ENCODE results near the gene L2HGDH. TPM values are rescaled to one million over a fixed set of nuclear protein-coding genes. Genes with fewer than 3 reads are reported as not detected.

Gene L2HGDH
- polyA plus RNA-seq, 1 of the 3 experiments (the other 2 are of a cell fraction) = 8.4 TPM

GRCh38 chr14:50357753-50358395 lies 45.8 kb upstream of the L2HGDH start:
- Histone ChIP-seq H3K9me3 (no peaks in the 10 kb centered on the region), H3F3A (replicated peaks; ENCODE audit: insufficient read depth) (no peaks in the 10 kb centered on the region), H3K9ac (no peak overlapping the region), H3K27ac (ENCODE audit: low read depth in 2 of 2, low read length in 1 of 2) (no peak overlapping the region), H3K9me2 (no peaks in the 10 kb centered on the region), H3K4me2 (no peak overlapping the region), H3K27me3 (ENCODE audit: insufficient read depth) (no peaks in the 10 kb centered on the region), H2AFZ (ENCODE audit: low read depth) (no peak overlapping the region), H3K4me3 (ENCODE audit: low read depth in 2 of 2, low read length in 1 of 2) (no peak overlapping the region), H4K20me1 (ENCODE audit: insufficient read depth) (no peaks in the 10 kb centered on the region), H3K4me1 (ENCODE audit: control insufficient read depth in 1 of 2, insufficient read depth in 2 of 2, low read depth in 1 of 2, low read length in 1 of 2) (no peaks in the 10 kb centered on the region; a peak in 1 of 4 replicates), H3K36me3 (replicated peaks in 1 of 2; ENCODE audit: control insufficient read depth in 1 of 2, insufficient read depth in 2 of 2, low read length in 1 of 2) (peaks cover 0 to 3% of the 10 kb centered on the region in 2 experiments), H3K79me2 (ENCODE audit: insufficient read depth) (no peaks in the 10 kb centered on the region)
- 89% methylated on average over 4 of the region's 4 CpGs for WGBS (ENCODE audit: low lambda C conversion rate)
- no peak for DNase-seq
- TF ChIP-seq GATA2 (CRISPR knock-in tag; IDR thresholded peaks at IDR 0.05) = no peak
- TF ChIP-seq RXRA (IDR thresholded peaks at IDR 0.05; ENCODE audit: borderline replicate concordance, low read depth) = no peak
- no peak for TF ChIP-seq CTCF (IDR thresholded peaks at IDR 0.05)
- TF ChIP-seq NRF1 (IDR thresholded peaks at IDR 0.05; ENCODE audit: low read depth, low read length) = no peak
- TF ChIP-seq FOXJ3 (CRISPR knock-in tag; IDR thresholded peaks at IDR 0.05) = no peak
- no peak for TF ChIP-seq YY1 (IDR thresholded peaks at IDR 0.05; ENCODE audit: low read depth)
- no peak for TF ChIP-seq MXI1 (IDR thresholded peaks at IDR 0.05; ENCODE audit: low read depth, low read length)
- TF ChIP-seq USF1 (IDR thresholded peaks at IDR 0.05; ENCODE audit: borderline replicate concordance, low read depth) = no peak
- TF ChIP-seq CHD2 (IDR thresholded peaks at IDR 0.05; ENCODE audit: low read length, partially characterized antibody) = no peak
- no peak for TF ChIP-seq SIN3A (IDR thresholded peaks at IDR 0.05; ENCODE audit: borderline replicate concordance, low read depth, low read length)
- TF ChIP-seq IRF3 (IDR thresholded peaks at IDR 0.05; ENCODE audit: low read depth, low read length) = no peak
- TF ChIP-seq MEF2A (IDR thresholded peaks at IDR 0.05; ENCODE audit: borderline replicate concordance, low read depth) = no peak
- no peak for TF ChIP-seq ZBTB33 (IDR thresholded peaks at IDR 0.05; ENCODE audit: borderline replicate concordance, low read depth)
- TF ChIP-seq NFIC (IDR thresholded peaks at IDR 0.05; ENCODE audit: borderline replicate concordance) = no peak
- ChIA-PET POLR2A (no interaction called here), CTCF (no interaction called here)
